ENCODE measurements around the gene NME4. TPM values are rescaled to one million over a fixed set of nuclear protein-coding genes. Genes with fewer than 3 reads are reported as not detected.

NME4 gene
- total and polyA plus RNA-seq, 10 of the 15 experiments (the other 5 are each of a cell fraction or from before 2014, with no cell fraction given), result 11.0 to 235 (median 97.7) TPM

GRCh38 chr16:370979-371514, 26.0 kb upstream of the NME4 start:
- no peaks in the 10 kb centered on the region for H3K27me3 ChIP-seq (replicated peaks in 1 of 2; ENCODE audit: control insufficient read depth in 2 of 2, insufficient read depth in 2 of 2, low read length in 1 of 2)
- H3K79me2 ChIP-seq (ENCODE audit: control insufficient read depth, insufficient read depth, low read length), result peaks cover 4% of the 10 kb centered on the region
- in situ Hi-C loops (cut with MboI), result no loop called here
- ATAC-seq, result peak; percentile 10
- H3K36me3 ChIP-seq (ENCODE audit: control insufficient read depth in 2 of 2, insufficient read depth in 2 of 2, low read length in 1 of 2), result peaks cover 5 to 21% of the 10 kb centered on the region in 2 experiments; a peak in 3 of 4 replicates
- CTCF ChIA-PET, result interaction anchor here (0.6 to 1.0 kb wide), 6 partner anchors 9 to 274 kb away, joined by 3 to 6 read pairs (median 3); partner anchors contain the start of gene LUC7L
- no peak for DNase-seq (ENCODE audit: low read depth, low spot score)
- no peak for FAIRE-seq
- peak overlapping the region; percentile 61 for H3K27ac ChIP-seq (ENCODE audit: control insufficient read depth, insufficient read depth)
- TF ChIP-seq STAT3 (IDR thresholded peaks at IDR 0.05; ENCODE audit: low read depth, low read length), result no peak
- TF ChIP-seq, protein P1, sequence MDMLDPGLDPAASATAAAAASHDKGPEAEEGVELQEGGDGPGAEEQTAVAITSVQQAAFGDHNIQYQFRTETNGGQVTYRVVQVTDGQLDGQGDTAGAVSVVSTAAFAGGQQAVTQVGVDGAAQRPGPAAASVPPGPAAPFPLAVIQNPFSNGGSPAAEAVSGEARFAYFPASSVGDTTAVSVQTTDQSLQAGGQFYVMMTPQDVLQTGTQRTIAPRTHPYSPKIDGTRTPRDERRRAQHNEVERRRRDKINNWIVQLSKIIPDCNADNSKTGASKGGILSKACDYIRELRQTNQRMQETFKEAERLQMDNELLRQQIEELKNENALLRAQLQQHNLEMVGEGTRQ (IDR thresholded peaks at IDR 0.05; ENCODE audit: borderline replicate concordance, low read depth, low read length), result no peak
- TF ChIP-seq KDM1A (IDR thresholded peaks at IDR 0.05; ENCODE audit: borderline replicate concordance), result no peak
- no peak for TF ChIP-seq EED (IDR thresholded peaks at IDR 0.05; ENCODE audit: low read depth)
- no peak for TF ChIP-seq KAT2A (conservative IDR thresholded peaks at IDR 0.05; ENCODE audit: control insufficient read depth, low read depth, low read length)
- RAD21 ChIA-PET (ENCODE audit: unreplicated experiment), result interaction anchor here (0.7 to 1.1 kb wide), 5 partner anchors 9 to 264 kb away, joined by 3 to 6 read pairs (median 5); partner anchors contain the start of genes DECR2 and PGAP6
- SMC1A ChIA-PET (ENCODE audit: uncharacterized antibody, unreplicated experiment), result interaction anchor here (0.9 to 1.4 kb wide), 4 partner anchors 8 to 12 kb away, joined by 3 to 6 read pairs (median 4); no protein-coding TSS in a partner anchor
- H3K4me1 ChIP-seq (ENCODE audit: control insufficient read depth, insufficient read depth, low read length), result peaks cover 4% of the 10 kb centered on the region; the same call in 1 of the 2 replicates
- H2AFZ ChIP-seq (ENCODE audit: control insufficient read depth, low read depth, low read length), result peak overlapping the region; percentile 22
- 47% methylated on average over 10 of the region's 10 CpGs for WGBS (ENCODE audit: insufficient coverage, insufficient replicate concordance, low lambda C conversion rate, missing lambda C conversion rate)
- no peaks in the 10 kb centered on the region for H4K20me1 ChIP-seq (ENCODE audit: control insufficient read depth, insufficient read depth)
- intact Hi-C loops (cut with micrococcal nuclease; ENCODE audit: unreplicated experiment), result no loop called here
- no TSS peak for BruUV-seq (replicated peaks)
- peak overlapping the region; percentile 54 for H3K9ac ChIP-seq (ENCODE audit: control insufficient read depth, insufficient read depth, low read length)
- H3K9me3 ChIP-seq (replicated peaks; ENCODE audit: control insufficient read depth, insufficient read depth, low read length), result no peaks in the 10 kb centered on the region
- POLR2A ChIA-PET, result interaction anchor here (0.8 to 3.0 kb wide), 9 partner anchors 10 to 155 kb away, joined by 3 to 22 read pairs (median 4); partner anchors contain the start of genes AXIN1, FAM234A, LUC7L and PGAP6
- peak overlapping the region; percentile 36; the same call in 1 of the 2 replicates for H3K4me2 ChIP-seq (ENCODE audit: control insufficient read depth, insufficient read depth)
- H3K4me3 ChIP-seq, result no peak overlapping the region
